Measurements from ENCODE around the gene EXOC4.

Gene EXOC4

GRCh38 chr7:133739817-133740216 is 486.9 kb downstream of the EXOC4 start:
- DNase-seq (ENCODE audit: low spot score), result no peak
- TF ChIP-seq, protein P1, sequence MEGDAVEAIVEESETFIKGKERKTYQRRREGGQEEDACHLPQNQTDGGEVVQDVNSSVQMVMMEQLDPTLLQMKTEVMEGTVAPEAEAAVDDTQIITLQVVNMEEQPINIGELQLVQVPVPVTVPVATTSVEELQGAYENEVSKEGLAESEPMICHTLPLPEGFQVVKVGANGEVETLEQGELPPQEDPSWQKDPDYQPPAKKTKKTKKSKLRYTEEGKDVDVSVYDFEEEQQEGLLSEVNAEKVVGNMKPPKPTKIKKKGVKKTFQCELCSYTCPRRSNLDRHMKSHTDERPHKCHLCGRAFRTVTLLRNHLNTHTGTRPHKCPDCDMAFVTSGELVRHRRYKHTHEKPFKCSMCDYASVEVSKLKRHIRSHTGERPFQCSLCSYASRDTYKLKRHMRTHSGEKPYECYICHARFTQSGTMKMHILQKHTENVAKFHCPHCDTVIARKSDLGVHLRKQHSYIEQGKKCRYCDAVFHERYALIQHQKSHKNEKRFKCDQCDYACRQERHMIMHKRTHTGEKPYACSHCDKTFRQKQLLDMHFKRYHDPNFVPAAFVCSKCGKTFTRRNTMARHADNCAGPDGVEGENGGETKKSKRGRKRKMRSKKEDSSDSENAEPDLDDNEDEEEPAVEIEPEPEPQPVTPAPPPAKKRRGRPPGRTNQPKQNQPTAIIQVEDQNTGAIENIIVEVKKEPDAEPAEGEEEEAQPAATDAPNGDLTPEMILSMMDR (IDR thresholded peaks at IDR 0.05), result no peak
- Histone ChIP-seq H3K4me3 (no peak overlapping the region), H3K27ac (no peak overlapping the region)

- no peak overlapping the region for H3K27ac ChIP-seq
- no peak overlapping the region for H3K4me3 ChIP-seq
- no peak for DNase-seq (ENCODE audit: low spot score)
- TF ChIP-seq, protein P1 (IDR thresholded peaks at IDR 0.05), result no peak
Observed at GRCh38 chr7:133741078-133741477, 488.2 kb downstream of the EXOC4 start.

DNA sequence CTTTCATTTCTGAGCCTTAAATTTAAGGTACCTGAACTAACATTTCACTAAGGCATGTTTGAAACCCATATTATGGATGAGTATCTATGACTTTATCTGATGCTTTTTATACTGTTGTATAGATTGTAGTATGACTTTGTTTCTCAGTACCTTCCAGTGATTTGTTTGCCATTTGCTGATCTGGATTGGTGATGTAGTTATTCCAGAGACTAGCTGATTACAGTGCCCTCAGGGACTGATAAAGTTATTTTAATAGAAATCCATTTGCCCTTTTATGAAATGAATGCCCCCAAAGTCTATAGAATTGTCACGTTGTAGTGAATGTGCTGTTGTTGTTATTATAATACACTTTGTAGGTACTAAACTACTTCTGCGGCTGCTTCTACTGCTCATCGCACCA is 488.8 kb downstream of the EXOC4 start:
- TF ChIP-seq, protein P1 (IDR thresholded peaks at IDR 0.05), result no peak

DNA sequence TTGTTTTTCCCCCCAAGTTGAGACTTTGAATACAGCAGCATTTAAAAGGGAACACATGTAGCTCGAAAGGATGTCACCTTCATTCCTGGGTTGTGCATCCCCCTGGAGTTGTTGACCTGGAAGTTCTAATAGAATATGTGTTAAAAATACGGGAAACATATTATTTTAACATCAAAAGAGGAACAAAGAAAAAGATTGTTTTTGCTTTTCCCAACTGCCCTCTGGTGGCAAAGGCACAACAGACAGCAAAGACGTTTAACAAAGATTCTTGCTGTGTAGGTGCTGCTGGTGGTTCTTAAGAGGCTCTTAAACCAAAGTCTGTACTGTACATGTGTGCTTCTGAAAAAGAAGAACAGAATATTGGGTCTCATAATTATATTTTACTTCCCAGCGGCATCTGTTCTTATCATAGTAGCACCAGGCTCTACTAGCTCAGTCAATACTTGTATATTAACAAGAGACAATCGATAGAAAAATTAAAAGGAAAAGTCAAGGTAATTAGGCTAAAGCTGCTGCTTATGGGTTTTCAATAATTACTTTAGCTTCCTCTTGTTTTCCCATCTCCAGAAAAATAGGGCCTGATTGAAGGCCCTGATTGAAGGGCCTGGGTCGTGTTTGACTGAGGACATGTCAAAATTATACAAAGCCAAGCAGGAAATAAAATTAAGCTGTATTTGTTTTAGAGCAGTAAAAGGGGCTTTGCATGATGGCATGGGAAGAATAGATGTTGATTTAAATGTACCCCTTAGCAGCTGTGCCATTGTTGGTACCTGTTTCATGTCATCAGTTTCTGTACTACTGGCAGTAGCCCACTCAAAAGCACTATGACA is 490.0 kb downstream of the EXOC4 start:
- DNase-seq (ENCODE audit: low spot score), result no peak
- Histone ChIP-seq H3K27ac (no peak overlapping the region), H3K4me3 (no peak overlapping the region)
- TF ChIP-seq, protein P1 (IDR thresholded peaks at IDR 0.05), result no peak

More for the DNA sequence above, 488.8 kb downstream of the EXOC4 start:
- H3K4me3 ChIP-seq, result no peak overlapping the region
- H3K27ac ChIP-seq, result no peak overlapping the region
- no peak for DNase-seq (ENCODE audit: low spot score)

- TF ChIP-seq, protein P1 (IDR thresholded peaks at IDR 0.05), result no peak
- H3K27ac ChIP-seq, result no peak overlapping the region
- no peak overlapping the region for H3K4me3 ChIP-seq
- DNase-seq (ENCODE audit: low spot score), result no peak
Observed at GRCh38 chr7:133744451-133744850, 491.6 kb downstream of the EXOC4 start.

- DNase-seq (ENCODE audit: low spot score), result no peak
- Histone ChIP-seq H3K27ac (no peak overlapping the region), H3K4me3 (no peak overlapping the region)
- TF ChIP-seq, protein P1 (IDR thresholded peaks at IDR 0.05), result no peak
Observed at GRCh38 chr7:133746305-133746704, 493.4 kb downstream of the EXOC4 start.

DNA sequence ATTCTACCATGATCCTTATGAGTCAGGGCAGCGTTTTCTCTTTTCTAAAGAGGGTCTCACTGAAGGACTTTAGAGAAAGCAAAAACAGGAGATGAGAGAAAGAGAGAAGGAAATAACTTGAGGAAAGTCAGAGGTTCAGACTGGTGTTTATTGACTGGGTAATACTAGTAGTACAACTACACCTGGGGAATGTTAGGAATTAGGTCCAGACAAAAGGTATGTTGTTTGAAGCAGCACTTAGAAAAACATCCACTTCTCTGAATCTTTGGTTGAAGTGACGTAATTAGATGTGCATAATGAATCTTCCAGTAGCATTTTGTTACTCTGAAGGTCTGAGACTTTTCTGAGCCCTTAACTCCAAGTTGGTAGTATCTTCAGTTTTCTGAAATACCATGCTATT is 494.0 kb downstream of the EXOC4 start:
- Histone ChIP-seq H3K4me3 (no peak overlapping the region), H3K27ac (no peak overlapping the region)
- no peak for DNase-seq (ENCODE audit: low spot score)
- TF ChIP-seq, protein P1 (IDR thresholded peaks at IDR 0.05), result no peak

Data from coronary artery (tissue), 2 donors.